Measurements from ENCODE around the gene TEC. TPM values are rescaled to one million over a fixed set of nuclear protein-coding genes. Genes with fewer than 3 reads are reported as not detected.
"Not testable (repeated sequence)": the region's sequence is repeated elsewhere in the genome, so short reads cannot be mapped to it uniquely, and the experiment has no call there.

TEC gene
- total RNA-seq, 1 donor from 2014 or later, result 0.91 TPM

- intact Hi-C loops (cut with micrococcal nuclease), result no loop called here
Observed at GRCh38 chr4:48197643-48198237, 71.9 kb downstream of the TEC start.

GRCh38 chr4:48196758-48197504, 72.7 kb downstream of the TEC start:
- intact Hi-C loops (cut with micrococcal nuclease), result no loop called here

GRCh38 chr4:48195853-48196252, 73.8 kb downstream of the TEC start:
- intact Hi-C loops (cut with micrococcal nuclease), result no loop called here

DNA sequence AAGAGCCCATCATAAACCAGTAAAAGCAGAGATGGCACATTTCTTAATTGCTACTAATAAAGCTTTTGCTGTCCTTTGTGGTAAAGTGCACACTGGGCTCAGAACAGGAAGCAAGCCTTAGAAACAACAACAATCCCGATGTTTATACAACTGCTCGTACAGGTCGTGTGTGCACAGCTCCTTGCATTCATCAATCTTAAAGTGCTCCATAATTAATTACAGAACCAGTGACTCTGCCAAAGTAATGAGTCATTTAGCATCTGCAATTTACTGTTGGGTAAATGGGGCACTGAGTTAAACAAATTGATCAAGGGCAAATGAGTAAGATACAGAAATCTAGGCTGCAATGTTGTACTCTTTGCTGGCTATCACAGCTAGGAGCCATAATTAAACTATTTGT, 74.3 kb downstream of the TEC start:
- intact Hi-C loops (cut with micrococcal nuclease), result no loop called here

DNA sequence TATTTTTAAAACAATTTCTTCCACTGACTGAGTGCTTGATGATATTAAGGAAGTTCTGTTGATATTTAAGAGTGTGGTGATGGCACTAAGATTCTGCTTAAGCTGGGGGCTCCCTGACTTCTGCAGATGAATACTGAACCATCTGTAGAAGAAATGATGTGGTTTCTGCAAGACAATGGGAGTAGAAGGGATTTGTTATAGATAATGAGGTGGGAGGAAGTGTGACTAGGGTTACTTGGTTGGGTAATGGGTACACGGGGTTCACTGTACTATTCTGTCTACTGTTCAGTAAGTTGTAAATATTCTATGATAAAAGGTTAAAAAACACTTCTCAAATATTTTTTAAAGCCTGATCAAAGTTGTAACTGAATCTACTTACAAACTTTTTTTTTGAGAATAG, 74.7 kb downstream of the TEC start:
- intact Hi-C loops (cut with micrococcal nuclease), result no loop called here

- intact Hi-C loops (cut with micrococcal nuclease), result no loop called here
Observed at GRCh38 chr4:48193921-48194468, 75.6 kb downstream of the TEC start.

- intact Hi-C loops (cut with micrococcal nuclease), result no loop called here
Observed at GRCh38 chr4:48193096-48193836, 76.4 kb downstream of the TEC start.

DNA sequence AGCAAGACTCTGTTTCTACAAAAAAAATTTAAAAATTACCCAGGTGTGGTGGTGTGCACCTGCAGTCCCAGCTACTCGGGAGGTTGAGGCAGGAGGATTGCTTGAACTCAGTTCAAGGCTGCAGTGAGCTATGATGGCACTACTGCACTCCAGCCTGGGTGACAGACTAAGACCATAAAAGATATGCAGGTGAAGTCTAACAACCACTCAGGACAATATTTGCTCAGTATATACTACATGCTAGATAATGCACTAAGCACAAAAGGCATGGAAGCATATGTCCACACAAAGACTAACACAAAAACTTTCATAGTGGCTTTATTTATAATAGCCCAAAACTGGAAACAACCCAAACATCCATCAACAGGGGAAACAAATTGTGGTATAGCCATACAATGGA, 77.9 kb downstream of the TEC start:
- intact Hi-C loops (cut with micrococcal nuclease), result no loop called here

- intact Hi-C loops (cut with micrococcal nuclease), result no loop called here
Observed at GRCh38 chr4:48190839-48191238, 78.8 kb downstream of the TEC start.

DNA sequence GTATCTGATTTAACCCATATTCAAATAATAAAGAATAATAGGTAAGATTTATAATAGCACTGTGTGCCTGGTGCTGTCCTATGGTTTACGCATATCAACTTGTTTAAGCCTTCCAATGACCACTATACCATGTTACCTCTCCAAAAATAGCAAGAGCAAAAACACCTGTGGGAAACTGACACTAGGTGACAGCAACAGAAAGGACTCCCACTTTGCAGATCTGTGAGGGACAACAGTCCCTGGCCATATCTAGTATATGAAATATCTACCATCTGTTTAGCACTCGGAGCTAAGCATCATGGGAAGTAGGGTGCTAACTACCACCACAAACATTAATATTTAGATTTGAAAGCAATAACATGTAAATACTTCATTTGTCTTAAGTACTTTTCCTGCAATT, 79.9 kb downstream of the TEC start:
- intact Hi-C loops (cut with micrococcal nuclease), result no loop called here

DNA sequence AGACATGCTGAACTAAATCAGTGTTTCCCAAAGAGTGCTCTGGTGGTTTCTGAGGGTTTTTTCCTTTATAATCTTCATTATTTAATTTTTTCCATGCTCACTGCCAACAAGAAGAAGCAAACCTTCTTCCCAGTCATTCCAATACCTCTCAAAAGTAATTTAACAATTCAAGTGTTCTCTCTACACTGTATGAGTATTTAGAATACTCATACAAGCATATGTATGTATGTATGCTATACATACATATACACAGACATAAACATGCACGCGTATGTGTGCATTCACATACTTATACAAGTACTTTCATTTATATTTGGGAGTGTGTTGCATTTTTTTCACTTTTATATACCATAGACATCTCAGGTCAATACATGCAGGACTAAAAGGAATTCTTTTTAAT, 81.2 kb downstream of the TEC start:
- intact Hi-C loops (cut with micrococcal nuclease), result no loop called here

- intact Hi-C loops (cut with micrococcal nuclease), result no loop called here
Observed at GRCh38 chr4:48187813-48188212, 81.8 kb downstream of the TEC start.

DNA sequence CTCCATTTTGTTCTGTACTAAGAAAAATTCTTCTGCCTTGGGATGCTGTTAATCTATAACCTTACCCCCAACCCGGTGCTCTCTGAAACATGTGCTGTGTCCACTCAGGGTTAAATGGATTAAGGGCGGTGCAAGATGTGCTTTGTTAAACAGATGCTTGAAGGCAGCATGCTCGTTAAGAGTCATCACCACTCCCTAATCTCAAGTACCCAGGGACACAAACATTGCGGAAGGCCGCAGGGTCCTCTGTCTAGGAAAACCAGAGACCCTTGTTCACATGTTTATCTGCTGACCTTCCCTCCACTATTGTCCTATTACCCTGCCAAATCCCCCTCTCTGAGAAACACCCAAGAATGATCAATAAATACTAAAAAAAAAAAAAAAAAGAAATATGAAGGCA, 82.6 kb downstream of the TEC start:
- intact Hi-C loops (cut with micrococcal nuclease), result not testable (repeated sequence)

- intact Hi-C loops (cut with micrococcal nuclease), result not testable (repeated sequence)
Observed at GRCh38 chr4:48186394-48186793, 83.2 kb downstream of the TEC start.

- intact Hi-C loops (cut with micrococcal nuclease), result no loop called here
Observed at GRCh38 chr4:48184882-48185281, 84.8 kb downstream of the TEC start.

GRCh38 chr4:48180234-48180633, 89.4 kb downstream of the TEC start:
- intact Hi-C loops (cut with micrococcal nuclease), result no loop called here

- intact Hi-C loops (cut with micrococcal nuclease), result no loop called here
Observed at GRCh38 chr4:48178931-48179330, 90.7 kb downstream of the TEC start.

DNA sequence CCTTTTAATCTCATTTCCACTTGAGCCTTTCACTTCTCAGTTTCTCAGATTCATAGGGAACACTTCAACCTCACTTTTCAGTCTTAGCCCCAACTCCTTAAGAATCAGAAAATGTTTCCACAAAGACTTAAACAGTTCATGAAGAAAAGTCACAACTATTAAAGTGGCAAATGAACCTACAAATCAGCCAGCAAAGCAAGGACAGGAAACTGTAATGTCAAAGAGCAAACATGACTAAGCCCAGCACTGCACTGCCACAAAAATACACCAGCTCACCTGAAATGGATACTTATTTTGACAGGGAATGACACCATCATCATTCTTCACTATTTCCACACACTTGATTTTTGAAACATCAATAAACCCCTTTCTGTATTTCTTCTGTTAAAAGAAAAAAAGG, 93.8 kb downstream of the TEC start:
- intact Hi-C loops (cut with micrococcal nuclease), result no loop called here

DNA sequence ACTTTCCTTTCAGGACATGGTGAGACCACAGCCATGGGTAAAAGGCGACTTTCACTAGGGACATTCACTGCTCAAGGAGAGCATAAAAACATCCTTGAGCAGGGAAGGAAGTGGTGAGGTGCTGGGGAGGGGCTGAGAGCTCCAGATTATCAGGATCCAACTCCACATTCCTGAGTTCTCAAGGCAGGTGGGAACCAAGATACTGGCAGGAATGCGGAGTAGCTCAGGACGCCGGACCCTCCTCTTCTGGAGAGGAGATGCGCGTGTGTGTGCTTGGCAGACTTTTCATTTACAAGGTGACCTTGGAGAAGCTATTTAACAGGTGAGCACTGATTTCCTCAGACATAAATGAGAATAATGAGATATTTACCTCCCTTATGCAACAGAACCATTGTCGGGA, 94.3 kb downstream of the TEC start:
- intact Hi-C loops (cut with micrococcal nuclease), result no loop called here

GRCh38 chr4:48173056-48173991, 96.3 kb downstream of the TEC start:
- intact Hi-C loops (cut with micrococcal nuclease), result no loop called here

DNA sequence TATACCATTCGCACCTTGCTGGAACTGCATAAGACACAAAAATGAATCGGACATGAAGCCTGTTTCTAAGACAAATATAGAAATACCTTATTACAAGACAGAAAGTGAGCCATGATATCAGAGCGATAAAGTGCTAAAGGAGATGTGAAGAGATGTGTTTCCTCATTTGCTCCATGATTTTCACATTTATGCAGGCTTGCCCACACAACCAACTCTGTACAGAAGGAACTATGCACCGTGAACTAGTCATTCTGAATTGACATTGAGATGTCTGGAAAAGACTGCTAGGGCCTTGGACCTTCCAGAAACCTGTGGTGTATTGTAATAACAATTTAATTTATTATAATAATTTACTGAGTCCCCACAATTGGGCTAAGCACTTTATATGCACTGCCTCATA, 97.0 kb downstream of the TEC start:
- intact Hi-C loops (cut with micrococcal nuclease), result no loop called here

Measured in T-helper 1 cell treated with Interleukin-12 subunit alpha and Interleukin-12 subunit beta and Interleukin-4 antibody, amounts not matched to agents 30 ng/mL and 1 ng/mL, for 36 hours (primary cell).